ENCODE measurements around the gene IGFBP7. TPM values are rescaled to one million over a fixed set of nuclear protein-coding genes. Genes with fewer than 3 reads are reported as not detected.

The IGFBP7 gene
- total RNA-seq, 2 experiments from 2014 or later = not detected

DNA sequence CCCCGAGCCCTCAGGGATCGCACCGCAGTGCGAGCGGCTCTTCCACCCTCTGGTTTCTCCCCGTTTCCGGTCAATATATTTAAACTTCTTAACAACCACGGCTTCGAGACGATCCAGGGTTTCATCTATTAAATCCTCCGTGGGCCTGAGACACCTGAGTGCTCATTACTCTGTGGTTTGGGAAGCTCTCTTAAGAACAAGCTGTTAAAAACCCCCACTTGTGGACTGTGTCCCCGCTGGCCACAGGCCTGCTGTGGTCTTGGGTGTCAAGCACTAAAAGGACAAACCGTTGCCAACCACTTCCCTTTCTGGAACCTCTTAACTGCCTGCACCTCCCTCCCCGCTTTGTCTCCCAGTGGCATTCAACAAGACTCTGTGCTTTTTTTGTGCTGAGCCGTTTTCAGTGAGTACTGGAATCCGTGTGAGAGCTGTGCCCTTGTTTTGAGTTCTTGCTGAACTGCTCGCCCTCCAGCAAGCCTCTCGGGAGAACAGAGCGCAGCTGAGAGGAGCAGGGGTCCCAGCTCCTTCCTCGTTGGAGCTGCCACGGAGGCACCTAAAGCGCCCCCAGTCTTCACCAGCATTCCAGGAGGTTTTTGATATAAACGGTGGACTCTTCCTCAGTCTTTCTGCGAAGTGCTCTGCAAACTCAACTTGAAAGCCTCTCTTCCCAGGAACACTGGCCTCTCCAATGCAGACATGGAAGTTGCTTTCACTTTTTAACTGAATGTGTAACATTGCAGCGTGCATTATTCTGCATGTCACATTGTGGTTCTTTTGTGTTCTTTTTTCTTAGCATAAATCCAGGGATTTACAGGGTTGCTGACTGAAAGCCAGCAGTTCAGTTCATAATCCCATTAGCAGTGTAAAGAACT, 691 bp upstream of the IGFBP7 start:
- POLR2A ChIA-PET = no interaction called here
- Histone ChIP-seq H3K27ac (ENCODE audit: low read depth, low read length, poor library complexity, severe bottlenecking) (no peak overlapping the region), H2AFZ (ENCODE audit: low read length) (no peak overlapping the region), H4K20me1 (ENCODE audit: insufficient read depth, low read length) (no peaks in the 10 kb centered on the region), H3K9me3 (ENCODE audit: low read length) (no peaks in the 10 kb centered on the region), H3K36me3 (ENCODE audit: insufficient read depth, low read length) (no peaks in the 10 kb centered on the region), H3K4me2 (ENCODE audit: low read length) (no peak overlapping the region), H3K9me2 (ENCODE audit: insufficient read depth, low read length) (no peaks in the 10 kb centered on the region), H3K4me1 (ENCODE audit: insufficient read depth, low read length, poor library complexity, severe bottlenecking) (no peaks in the 10 kb centered on the region), H3K4me3 (ENCODE audit: low read depth, low read length, poor library complexity, severe bottlenecking) (no peak overlapping the region), H3K79me2 (ENCODE audit: insufficient read depth, low read depth, low read length) (no peaks in the 10 kb centered on the region)
- intact Hi-C loops (cut with micrococcal nuclease; ENCODE audit: unreplicated experiment) = no loop called here
- CTCF ChIA-PET (ENCODE audit: unreplicated experiment) = no interaction called here
- no peak for DNase-seq (ENCODE audit: low spot score)
- TF ChIP-seq EZH2phosphoT487 (IDR thresholded peaks at IDR 0.05; ENCODE audit: borderline replicate concordance, low read depth, low read length) = no peak
- TF ChIP-seq, protein P1, sequence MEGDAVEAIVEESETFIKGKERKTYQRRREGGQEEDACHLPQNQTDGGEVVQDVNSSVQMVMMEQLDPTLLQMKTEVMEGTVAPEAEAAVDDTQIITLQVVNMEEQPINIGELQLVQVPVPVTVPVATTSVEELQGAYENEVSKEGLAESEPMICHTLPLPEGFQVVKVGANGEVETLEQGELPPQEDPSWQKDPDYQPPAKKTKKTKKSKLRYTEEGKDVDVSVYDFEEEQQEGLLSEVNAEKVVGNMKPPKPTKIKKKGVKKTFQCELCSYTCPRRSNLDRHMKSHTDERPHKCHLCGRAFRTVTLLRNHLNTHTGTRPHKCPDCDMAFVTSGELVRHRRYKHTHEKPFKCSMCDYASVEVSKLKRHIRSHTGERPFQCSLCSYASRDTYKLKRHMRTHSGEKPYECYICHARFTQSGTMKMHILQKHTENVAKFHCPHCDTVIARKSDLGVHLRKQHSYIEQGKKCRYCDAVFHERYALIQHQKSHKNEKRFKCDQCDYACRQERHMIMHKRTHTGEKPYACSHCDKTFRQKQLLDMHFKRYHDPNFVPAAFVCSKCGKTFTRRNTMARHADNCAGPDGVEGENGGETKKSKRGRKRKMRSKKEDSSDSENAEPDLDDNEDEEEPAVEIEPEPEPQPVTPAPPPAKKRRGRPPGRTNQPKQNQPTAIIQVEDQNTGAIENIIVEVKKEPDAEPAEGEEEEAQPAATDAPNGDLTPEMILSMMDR (conservative IDR thresholded peaks at IDR 0.05; ENCODE audit: low read length) = no peak
- no TSS peak for BruUV-seq (replicated peaks)

DNA sequence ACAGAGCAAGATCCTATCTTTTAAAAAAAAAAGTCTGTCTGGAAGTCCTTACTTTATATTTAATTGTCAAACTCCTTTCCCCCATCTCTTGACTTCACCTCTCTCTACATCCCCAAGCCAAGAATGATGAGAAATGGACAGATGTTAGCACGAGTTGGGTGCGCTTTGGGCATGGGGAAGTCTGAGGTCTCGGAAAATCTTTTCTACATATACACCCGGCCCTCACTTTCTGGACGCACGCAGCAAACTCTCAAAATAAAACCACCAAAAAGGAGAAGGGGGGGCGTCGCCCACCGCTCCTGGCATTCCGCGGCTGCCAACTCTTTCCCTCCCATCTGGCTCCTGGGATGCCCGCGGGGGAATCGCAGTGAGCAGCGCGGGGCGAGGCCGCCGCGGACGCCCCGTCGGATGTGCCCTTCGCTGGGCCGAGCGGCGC, 756 bp downstream of the IGFBP7 start:
- H3K79me2 ChIP-seq (ENCODE audit: insufficient read depth, low read depth, low read length) = no peaks in the 10 kb centered on the region

More for the DNA sequence above, 756 bp downstream of the IGFBP7 start:
- no peak overlapping the region for H3K27ac ChIP-seq (ENCODE audit: low read depth, low read length, poor library complexity, severe bottlenecking)
- ChIA-PET POLR2A (interaction anchor here (0.6 kb wide), 1 partner anchor 724 kb away, joined by 3 read pairs; no protein-coding TSS in a partner anchor), CTCF (ENCODE audit: unreplicated experiment) (no interaction called here)
- no peak overlapping the region for H3K4me2 ChIP-seq (ENCODE audit: low read length)
- no peaks in the 10 kb centered on the region for H3K36me3 ChIP-seq (ENCODE audit: insufficient read depth, low read length)
- BruUV-seq (replicated peaks) = no TSS peak
- no peaks in the 10 kb centered on the region for H3K9me2 ChIP-seq (ENCODE audit: insufficient read depth, low read length)
- intact Hi-C loops (cut with micrococcal nuclease; ENCODE audit: unreplicated experiment) = no loop called here
- H2AFZ ChIP-seq (ENCODE audit: low read length) = no peak overlapping the region
- H3K4me1 ChIP-seq (ENCODE audit: insufficient read depth, low read length, poor library complexity, severe bottlenecking) = no peaks in the 10 kb centered on the region
- no peaks in the 10 kb centered on the region for H4K20me1 ChIP-seq (ENCODE audit: insufficient read depth, low read length)
- H3K4me3 ChIP-seq (ENCODE audit: low read depth, low read length, poor library complexity, severe bottlenecking) = no peak overlapping the region
- TF ChIP-seq, protein P1 (conservative IDR thresholded peaks at IDR 0.05; ENCODE audit: low read length) = no peak
- no peak for TF ChIP-seq EZH2phosphoT487 (IDR thresholded peaks at IDR 0.05; ENCODE audit: borderline replicate concordance, low read depth, low read length)
- no peaks in the 10 kb centered on the region for H3K9me3 ChIP-seq (ENCODE audit: low read length)
- no peak for DNase-seq (ENCODE audit: low spot score)
